H9 (cell line): ENCODE measurements around the gene HAUS1. TPM values are rescaled to one million over a fixed set of nuclear protein-coding genes. Genes with fewer than 3 reads are reported as not detected.

Experiments used
- DNase-seq: peaks from one replicate; pipeline ENCODE4 v3.0.0-alpha.2; 2017
- H2AFZ ChIP-seq: one replicate; pipeline ENCODE4 v1.6.1; 2013; ENCODE audit warnings: mild to moderate bottlenecking, low read length, control low read depth, moderate library complexity
- H2AK5ac ChIP-seq: 2 replicates; pipeline ENCODE4 v1.6.1; 2013; ENCODE audit warnings: low read length, control low read depth, mixed read lengths; ENCODE audit not compliant: insufficient read length
- H2BK120ac ChIP-seq: one replicate; pipeline ENCODE4 v1.6.1; 2013; ENCODE audit warnings: low read depth, mild to moderate bottlenecking, low read length, control low read depth, inconsistent platforms; ENCODE audit not compliant: poor library complexity, severe bottlenecking
- H2BK12ac ChIP-seq: 2 replicates; pipeline ENCODE4 v1.6.1; 2013; ENCODE audit warnings: low read length, control low read depth, mixed read lengths, low read depth; ENCODE audit not compliant: insufficient read length
- H2BK15ac ChIP-seq: 2 replicates; pipeline ENCODE4 v1.6.1; 2013; ENCODE audit warnings: low read depth, low read length, control low read depth
- H2BK20ac ChIP-seq: one replicate; pipeline ENCODE4 v1.6.1; 2013; ENCODE audit warnings: low read depth, mild to moderate bottlenecking, low read length, control low read depth, inconsistent platforms; ENCODE audit not compliant: poor library complexity, severe bottlenecking
- H2BK5ac ChIP-seq: 2 replicates; pipeline ENCODE4 v1.6.1; 2013; ENCODE audit warnings: low read length, control low read depth, mixed read lengths; ENCODE audit not compliant: insufficient read length
- H3K14ac ChIP-seq: 2 replicates; pipeline ENCODE4 v1.6.1; 2013; ENCODE audit warnings: low read length, control low read depth; ENCODE audit not compliant: insufficient read depth
- H3K18ac ChIP-seq: 2 replicates; pipeline ENCODE4 v1.6.1; 2013; ENCODE audit warnings: low read depth, mild to moderate bottlenecking, mixed read lengths, low read length, control low read depth; ENCODE audit not compliant: insufficient read length
- H3K23ac ChIP-seq: 2 replicates; pipeline ENCODE4 v1.6.1; 2013; ENCODE audit warnings: low read length, control low read depth, mixed read lengths, low read depth; ENCODE audit not compliant: insufficient read length
- H3K23me2 ChIP-seq: 2 replicates; pipeline ENCODE4 v1.6.1; 2013; ENCODE audit warnings: low read depth, mild to moderate bottlenecking, mixed read lengths, low read length, control low read depth; ENCODE audit not compliant: insufficient read length, poor library complexity, severe bottlenecking
- H3K27ac ChIP-seq: 2 replicates; pipeline ENCODE4 v1.5.1; 2013; ENCODE audit warnings: low read length, control low read depth, mixed read lengths, low read depth; ENCODE audit not compliant: insufficient read length
- H3K27me3 ChIP-seq: 2 replicates; pipeline ENCODE4 v1.6.1; 2013; ENCODE audit warnings: low read length, control low read depth, inconsistent platforms; ENCODE audit not compliant: insufficient read depth
- H3K4ac ChIP-seq: 2 replicates; pipeline ENCODE4 v1.6.1; 2013; ENCODE audit warnings: low read depth, mild to moderate bottlenecking, control low read depth, inconsistent platforms, low read length, moderate library complexity
- H3K4me1 ChIP-seq: 2 replicates; pipeline ENCODE4 v1.6.1; 2013; ENCODE audit warnings: low read length, control low read depth, inconsistent platforms; ENCODE audit not compliant: insufficient read depth
- H3K4me2 ChIP-seq: 2 replicates; pipeline ENCODE4 v1.6.1; 2013; ENCODE audit warnings: low read length, control low read depth, mixed read lengths; ENCODE audit not compliant: insufficient read length, insufficient read depth
- H3K56ac ChIP-seq: 2 replicates; pipeline ENCODE4 v1.6.1; 2013; ENCODE audit warnings: low read depth, mild to moderate bottlenecking, mixed read lengths, low read length, control low read depth; ENCODE audit not compliant: insufficient read length
- H3K79me1 ChIP-seq: 2 replicates; pipeline ENCODE4 v1.6.1; 2013; ENCODE audit warnings: low read depth, mild to moderate bottlenecking, moderate library complexity, low read length, control low read depth, inconsistent platforms; ENCODE audit not compliant: insufficient read depth, poor library complexity, severe bottlenecking
- H3K79me2 ChIP-seq: 2 replicates; pipeline ENCODE4 v1.6.1; 2013; ENCODE audit warnings: low read length, control low read depth, inconsistent platforms; ENCODE audit not compliant: insufficient read depth
- H3K9ac ChIP-seq: 2 replicates; pipeline ENCODE4 v1.6.1; 2013; ENCODE audit warnings: low read length, control low read depth, mixed read lengths; ENCODE audit not compliant: insufficient read length; ENCODE audit errors: extremely low read depth
- H3K9me3 ChIP-seq: one replicate; pipeline ENCODE4 v1.6.1; 2013; ENCODE audit warnings: low read depth, low read length, inconsistent platforms; ENCODE audit not compliant: control insufficient read depth
- H3T11ph ChIP-seq: one replicate; pipeline ENCODE4 v1.6.1; 2013; ENCODE audit warnings: mild to moderate bottlenecking, low read length, control low read depth, inconsistent platforms
- H4K20me1 ChIP-seq: one replicate; pipeline ENCODE4 v1.6.1; 2013; ENCODE audit not compliant: control insufficient read depth, insufficient read length, insufficient read depth
- H4K5ac ChIP-seq: 2 replicates; pipeline ENCODE4 v1.6.1; 2013; ENCODE audit warnings: low read depth, mild to moderate bottlenecking, mixed read lengths, low read length, control low read depth; ENCODE audit not compliant: insufficient read length
- H4K8ac ChIP-seq: replicated peaks from 2 replicates; pipeline ENCODE4 v1.6.1; 2013; ENCODE audit warnings: low read length, control low read depth, mixed read lengths, low read depth; ENCODE audit not compliant: insufficient read length
- H4K91ac ChIP-seq: 2 replicates; pipeline ENCODE4 v1.6.1; 2013; ENCODE audit warnings: low read depth, mild to moderate bottlenecking, moderate library complexity, mixed read lengths, low read length, control low read depth; ENCODE audit not compliant: insufficient read length
- H3K27ac Mint-ChIP-seq, 3 experiments: 2 replicates in 2 of 3; 3 replicates in 1 of 3; pipeline ENCODE4 v1.8.0; 2020 to 2021; ENCODE audit warnings: mixed read lengths in 3 of 3, mild to moderate bottlenecking in 1 of 3, moderate library complexity in 1 of 3
- H3K27me3 Mint-ChIP-seq: 2 replicates; pipeline ENCODE4 v1.8.0; 2021; ENCODE audit warnings: low read depth, mild to moderate bottlenecking, moderate library complexity, mixed read lengths
- H3K36me3 Mint-ChIP-seq, 3 experiments: 2 replicates in 2 of 3; 3 replicates in 1 of 3; pipeline ENCODE4 v1.8.0; 2020 to 2021; ENCODE audit warnings: low read depth in 3 of 3, mixed read lengths in 3 of 3; ENCODE audit not compliant: insufficient read depth in 1 of 3
- H3K4me1 Mint-ChIP-seq, 2 experiments: 2 replicates each; pipeline ENCODE4 v1.8.0; 2020; ENCODE audit warnings: mixed read lengths in 2 of 2
- H3K4me3 Mint-ChIP-seq, 2 experiments: 2 replicates in 1 of 2; 3 replicates in 1 of 2; pipeline ENCODE4 v1.8.0; 2020 to 2021; ENCODE audit warnings: mild to moderate bottlenecking in 2 of 2, mixed read lengths in 2 of 2, moderate library complexity in 1 of 2
- H3K9me3 Mint-ChIP-seq, 2 experiments: 2 replicates in 1 of 2; 3 replicates in 1 of 2; pipeline ENCODE4 v1.8.0; 2020; ENCODE audit warnings: mild to moderate bottlenecking in 2 of 2, mixed read lengths in 2 of 2, moderate library complexity in 1 of 2
- CTCF ChIP-seq: fragments of 200-600 bp; sonication (generic); conservative IDR thresholded peaks from 3 replicates; pipeline ENCODE4 v1.8.0; 2021; ENCODE audit warnings: antibody characterized with exemption, mild to moderate bottlenecking
- WGBS: extraction: QIAGEN DNeasy Blood & Tissue Kit; methylation state at CpG from one replicate; pipeline ENCODE4 v1.1.7; 2013; ENCODE audit warnings: missing lambda C conversion rate, low lambda C conversion rate, mixed read lengths; ENCODE audit not compliant: insufficient read length; ENCODE audit errors: extremely low coverage; 5-methylcytosine and 5-hydroxymethylcytosine counted together
- total RNA-seq: library from RNA; stranded (reverse); gene quantifications from 2 replicates; pipeline ENCODE4 v1.2.1, GENCODE V29; 2021

HAUS1 gene
- total RNA-seq, 1 experiment from 2014 or later, result 87.0 TPM

- no peak overlapping the region for H2BK5ac ChIP-seq
- no peak overlapping the region for H2BK20ac ChIP-seq
- no peak overlapping the region for H2AFZ ChIP-seq
- H2BK120ac ChIP-seq, result no peak overlapping the region
- Mint-ChIP-seq H3K4me3 (no peak overlapping the region), H3K36me3 (no peaks in the 10 kb centered on the region), H3K27ac (no peak overlapping the region), H3K9me3 (0 out of 5 replicates have a peak, but pooled peaks cover 0 to 1% of the 10 kb centered on the region in 2 experiments), H3K27me3 (peaks cover 24% of the 10 kb centered on the region), H3K4me1 (peaks cover 2 to 6% of the 10 kb centered on the region in 2 experiments)
- H3K18ac ChIP-seq, result no peak overlapping the region
- no peaks in the 10 kb centered on the region for H4K20me1 ChIP-seq
- H3K9me3 ChIP-seq, result no peaks in the 10 kb centered on the region
- no peak for DNase-seq
- no peak overlapping the region for H3K9ac ChIP-seq
- no peak overlapping the region for H2BK12ac ChIP-seq
- H3K14ac ChIP-seq, result no peak overlapping the region
- no peak overlapping the region for H4K5ac ChIP-seq
- H3K4ac ChIP-seq, result no peak overlapping the region
- H3K27me3 ChIP-seq, result peaks cover 5% of the 10 kb centered on the region
- H2AK5ac ChIP-seq, result no peak overlapping the region
- no peaks in the 10 kb centered on the region for H3K4me1 ChIP-seq
- H4K91ac ChIP-seq, result no peak overlapping the region
- H3K79me2 ChIP-seq, result no peaks in the 10 kb centered on the region
- TF ChIP-seq CTCF, result no peak
- no peak overlapping the region for H4K8ac ChIP-seq
- no peak overlapping the region for H3K4me2 ChIP-seq
- WGBS, result no CpG with 5 or more reads among the region's 5 CpGs
- H3K79me1 ChIP-seq, result no peaks in the 10 kb centered on the region
- no peak overlapping the region for H3K56ac ChIP-seq
- no peak overlapping the region for H3K27ac ChIP-seq
- no peak overlapping the region for H3T11ph ChIP-seq
- H2BK15ac ChIP-seq, result no peak overlapping the region
- H3K23ac ChIP-seq, result no peak overlapping the region
- peaks cover 10% of the 10 kb centered on the region for H3K23me2 ChIP-seq
Measured at GRCh38 chr18:46067438-46068007, 36.7 kb upstream of the HAUS1 start.
